H1 (cell line): ENCODE measurements around the gene RASAL1. TPM values are rescaled to one million over a fixed set of nuclear protein-coding genes. Genes with fewer than 3 reads are reported as not detected.

ENCODE experiments used
- CTCF ChIA-PET: fragments of 300-600 bp; sonication (Branson Sonifier 250); formaldehyde crosslinking; loops from one replicate; lab custom pipeline; 2021; ENCODE audit not compliant: partially characterized antibody; lab: Charles Lee
- POLR2A ChIA-PET: fragments of 300-600 bp; sonication (Branson Sonifier 250); formaldehyde crosslinking; loops from one replicate; lab custom pipeline; 2021; ENCODE audit warnings: inconsistent platforms; ENCODE audit not compliant: partially characterized antibody; lab: Charles Lee
- DNase-seq, 2 experiments: peaks; one replicate each; pipeline versions ENCODE4 v3.0.0 to v3.0.0-alpha.2; 2010 to 2022; ENCODE audit warnings: low spot score in 2 of 2, low read depth in 1 of 2, mixed read lengths in 1 of 2
- FAIRE-seq: peaks from 2 replicates; lab custom pipeline; 2011; peaks lifted over from hg19 to GRCh38; lab: Jason Lieb, UNC
- H2AFZ ChIP-seq: 2 replicates; pipeline ENCODE4 v1.8.1; 2012; ENCODE audit warnings: low read length, inconsistent platforms
- H2AK5ac ChIP-seq: 2 replicates; pipeline ENCODE4 v1.6.1; 2013; ENCODE audit warnings: low read depth, low read length
- H2BK120ac ChIP-seq: replicated peaks from 2 replicates; pipeline ENCODE3; 2013; ENCODE audit warnings: low read depth, low read length, inconsistent platforms
- H2BK12ac ChIP-seq: 2 replicates; pipeline ENCODE4 v1.6.1; 2013; ENCODE audit warnings: low read depth, low read length
- H2BK15ac ChIP-seq: 2 replicates; pipeline ENCODE4 v1.6.1; 2013; ENCODE audit warnings: low read length
- H2BK20ac ChIP-seq: 2 replicates; pipeline ENCODE4 v1.6.1; 2013; ENCODE audit warnings: low read length
- H2BK5ac ChIP-seq: 2 replicates; pipeline ENCODE4 v1.6.1; 2013; ENCODE audit warnings: low read depth, low read length
- H3K14ac ChIP-seq: 2 replicates; pipeline ENCODE4 v1.6.1; 2013; ENCODE audit warnings: inconsistent platforms; ENCODE audit not compliant: insufficient read length
- H3K18ac ChIP-seq: 2 replicates; pipeline ENCODE4 v1.6.1; 2013; ENCODE audit warnings: low read length; ENCODE audit errors: extremely low read depth
- H3K23ac ChIP-seq: 2 replicates; pipeline ENCODE4 v1.6.1; 2013; ENCODE audit warnings: inconsistent platforms; ENCODE audit not compliant: insufficient read length
- H3K23me2 ChIP-seq: 2 replicates; pipeline ENCODE4 v1.6.1; 2013; ENCODE audit warnings: low read depth, low read length
- H3K27ac ChIP-seq: 2 replicates; pipeline ENCODE4 v1.6.1; 2011; ENCODE audit warnings: low read depth, low read length, inconsistent platforms
- H3K27me3 ChIP-seq, 4 experiments: replicated peaks in 1 of 4; 1 replicate in 1 of 4; 2 replicates in 3 of 4; pipeline versions ENCODE4 v1.6.1 to v1.8.1; 2011 to 2013; ENCODE audit warnings: low read length in 3 of 4, mild to moderate bottlenecking in 3 of 4, inconsistent platforms in 2 of 4, mixed read lengths in 2 of 4, moderate library complexity in 1 of 4; ENCODE audit not compliant: control insufficient read depth in 3 of 4, insufficient read depth in 3 of 4; ENCODE audit errors: extremely low read depth in 1 of 4
- H3K36me3 ChIP-seq, 4 experiments: 2 replicates each; pipeline versions ENCODE4 v1.6.1 to v1.8.1; 2011 to 2013; ENCODE audit warnings: mild to moderate bottlenecking in 4 of 4, low read length in 3 of 4, moderate library complexity in 2 of 4, control low read depth in 1 of 4, inconsistent platforms in 1 of 4; ENCODE audit not compliant: insufficient read depth in 4 of 4, control insufficient read depth in 2 of 4
- H3K4ac ChIP-seq: replicated peaks from 2 replicates; pipeline ENCODE3; 2013; ENCODE audit warnings: low read length, low read depth, mixed read lengths, inconsistent platforms; ENCODE audit not compliant: insufficient read length
- H3K4me1 ChIP-seq, 4 experiments: replicated peaks in 1 of 4; 1 replicate in 1 of 4; 2 replicates in 3 of 4; pipeline versions ENCODE4 v1.6.1 to v1.8.1; 2011 to 2013; ENCODE audit warnings: low read length in 3 of 4, inconsistent platforms in 2 of 4, mixed read lengths in 1 of 4; ENCODE audit not compliant: insufficient read depth in 4 of 4, control insufficient read depth in 3 of 4
- H3K4me2 ChIP-seq, 2 experiments: 2 replicates each; pipeline versions ENCODE4 v1.6.1 to v1.8.1; 2011 to 2013; ENCODE audit warnings: low read depth in 2 of 2, low read length in 2 of 2, control low read depth in 1 of 2, inconsistent platforms in 1 of 2, mild to moderate bottlenecking in 1 of 2; ENCODE audit not compliant: insufficient read depth in 1 of 2
- H3K4me3 ChIP-seq, 4 experiments: fragments of 200-600, 300-600 bp in 1 of 4; sonication (generic), shearing (Covaris generic), sonication (Bioruptor Twin) in 1 of 4; 2 replicates each; pipeline versions ENCODE4 v1.5.1 to v1.8.1; 2011 to 2016; ENCODE audit warnings: low read length in 4 of 4, low read depth in 3 of 4, control low read depth in 2 of 4, inconsistent platforms in 2 of 4, mild to moderate bottlenecking in 2 of 4, mixed read lengths in 1 of 4, moderate library complexity in 1 of 4; ENCODE audit not compliant: insufficient read depth in 2 of 4; ENCODE audit errors: extremely low read depth in 1 of 4
- H3K56ac ChIP-seq: replicated peaks from 2 replicates; pipeline ENCODE3; 2013; ENCODE audit warnings: low read depth, mild to moderate bottlenecking, mixed read lengths, low read length, inconsistent platforms; ENCODE audit not compliant: insufficient read length
- H3K79me1 ChIP-seq: 2 replicates; pipeline ENCODE4 v1.6.1; 2013; ENCODE audit warnings: low read depth, low read length, control low read depth
- H3K79me2 ChIP-seq, 2 experiments: 2 replicates each; pipeline versions ENCODE4 v1.6.1 to v1.8.1; 2012 to 2013; ENCODE audit warnings: low read length in 2 of 2, mild to moderate bottlenecking in 2 of 2, inconsistent platforms in 1 of 2; ENCODE audit not compliant: insufficient read depth in 2 of 2, control insufficient read depth in 1 of 2
- H3K9ac ChIP-seq, 4 experiments: replicated peaks in 1 of 4; 1 replicate in 1 of 4; 2 replicates in 3 of 4; pipeline versions ENCODE4 v1.6.1 to v1.8.1; 2011 to 2013; ENCODE audit warnings: low read depth in 3 of 4, low read length in 3 of 4, control low read depth in 2 of 4, mild to moderate bottlenecking in 2 of 4, moderate library complexity in 2 of 4, inconsistent platforms in 1 of 4; ENCODE audit errors: extremely low read depth in 1 of 4
- H3K9me3 ChIP-seq, 2 experiments: 2 replicates each; pipeline versions ENCODE4 v1.6.1 to v1.8.1; 2012 to 2013; ENCODE audit warnings: mild to moderate bottlenecking in 2 of 2, moderate library complexity in 2 of 2, control low read depth in 1 of 2, inconsistent platforms in 1 of 2, low read depth in 1 of 2, low read length in 1 of 2, mixed read lengths in 1 of 2; ENCODE audit not compliant: insufficient read depth in 2 of 2
- H4K20me1 ChIP-seq, 2 experiments: replicated peaks in 1 of 2; 2 replicates each; pipeline versions ENCODE3 to v1.8.1; 2011 to 2013; ENCODE audit warnings: inconsistent platforms in 2 of 2, low read length in 2 of 2, mild to moderate bottlenecking in 1 of 2; ENCODE audit not compliant: insufficient read depth in 2 of 2, control insufficient read depth in 1 of 2
- H4K5ac ChIP-seq: 2 replicates; pipeline ENCODE4 v1.6.1; 2013; ENCODE audit warnings: low read length, low read depth, mixed read lengths, inconsistent platforms; ENCODE audit not compliant: insufficient read length
- H4K8ac ChIP-seq: 2 replicates; pipeline ENCODE4 v1.8.0; 2013; ENCODE audit warnings: mild to moderate bottlenecking, moderate library complexity, low read length, inconsistent platforms; ENCODE audit not compliant: insufficient read depth; ENCODE audit errors: extremely low read depth
- H4K91ac ChIP-seq: replicated peaks from 2 replicates; pipeline ENCODE3; 2013; ENCODE audit warnings: low read length, mixed read lengths, inconsistent platforms; ENCODE audit not compliant: insufficient read length
- BACH1 ChIP-seq: IDR thresholded peaks from 2 replicates; pipeline ENCODE4 v1.6.1; 2012; ENCODE audit warnings: low read length, improper control_type of control experiment
- BRCA1 ChIP-seq: IDR thresholded peaks from 2 replicates; pipeline ENCODE4 v1.6.1; 2012; ENCODE audit warnings: low read depth, low read length, improper control_type of control experiment
- EZH2 ChIP-seq: fragments of 200-600 bp; sonication (generic); IDR thresholded peaks from 2 replicates; pipeline ENCODE4 v1.7.1; 2012; ENCODE audit warnings: low read depth, mild to moderate bottlenecking, moderate library complexity, low read length, inconsistent platforms; ENCODE audit not compliant: severe bottlenecking
- JUND ChIP-seq: IDR thresholded peaks from 2 replicates; pipeline ENCODE4 v1.6.1; 2011; ENCODE audit warnings: mild to moderate bottlenecking, improper control_type of control experiment, low read length
- MAX ChIP-seq: IDR thresholded peaks from 2 replicates; pipeline ENCODE4 v1.6.1; 2012; ENCODE audit warnings: inconsistent platforms
- RBBP5 ChIP-seq: IDR thresholded peaks from 2 replicates; pipeline ENCODE4 v1.7.1; 2012; ENCODE audit warnings: low read depth, mild to moderate bottlenecking, inconsistent platforms, low read length, moderate library complexity, borderline replicate concordance
- SIN3A ChIP-seq, 2 experiments: IDR thresholded peaks in 1 of 2; conservative IDR thresholded peaks in 1 of 2; 2 replicates each; pipeline ENCODE4 v1.6.1; 2011 to 2012; ENCODE audit warnings: low read length in 2 of 2, improper control_type of control experiment in 1 of 2, low read depth in 1 of 2, mild to moderate bottlenecking in 1 of 2
- WGBS, 2 experiments: shearing (Covaris generic) in 1 of 2; methylation state at CpG; one replicate each; pipeline versions ENCODE4 v1.1.6 to v1.1.7; 2013 to 2015; ENCODE audit warnings: low lambda C conversion rate in 2 of 2, mixed read lengths in 2 of 2, inconsistent platforms in 1 of 2, low coverage in 1 of 2, missing lambda C conversion rate in 1 of 2; ENCODE audit not compliant: insufficient replicate concordance in 2 of 2, insufficient coverage in 1 of 2, insufficient read length in 1 of 2; ENCODE audit errors: extremely low coverage in 1 of 2, missing lambda C conversion rate in 1 of 2; 5-methylcytosine and 5-hydroxymethylcytosine counted together
- polyA plus RNA-seq, 7 experiments: library from polyadenylated mRNA; depleted of rRNA in 3 of 7; stranded (reverse) in 5 of 7; unstranded in 2 of 7; fragments of >200 nt in 5 of 7; fragments of 200-250 nt in 2 of 7; gene quantifications; 1 replicate in 5 of 7; 2 replicates in 1 of 7; 4 replicates in 1 of 7; pipeline versions ENCODE4 v1.2.1 to v1.2.3, GENCODE V29; 2011 to 2013; ENCODE audit warnings: missing spikeins in 2 of 7, mixed read lengths in 2 of 7
- total RNA-seq: library from RNA; stranded (reverse); fragmentation: NEBNext Ultra II Directional; extraction: Animal tissue kit (Norgen Biotek cat#: 25700); gene quantifications from 2 replicates; pipeline ENCODE4 v1.2.1, GENCODE V29; 2021
- TF ChIP-seq, protein P1 (sequence below): IDR thresholded peaks from 2 replicates; pipeline ENCODE4 v1.6.1; 2012; ENCODE audit warnings: inconsistent platforms

Gene RASAL1
- total and polyA plus RNA-seq, 2 of the 8 experiments (the other 6 are each of a cell fraction or from before 2014, with no cell fraction given): 3.7 to 5.0 TPM

DNA sequence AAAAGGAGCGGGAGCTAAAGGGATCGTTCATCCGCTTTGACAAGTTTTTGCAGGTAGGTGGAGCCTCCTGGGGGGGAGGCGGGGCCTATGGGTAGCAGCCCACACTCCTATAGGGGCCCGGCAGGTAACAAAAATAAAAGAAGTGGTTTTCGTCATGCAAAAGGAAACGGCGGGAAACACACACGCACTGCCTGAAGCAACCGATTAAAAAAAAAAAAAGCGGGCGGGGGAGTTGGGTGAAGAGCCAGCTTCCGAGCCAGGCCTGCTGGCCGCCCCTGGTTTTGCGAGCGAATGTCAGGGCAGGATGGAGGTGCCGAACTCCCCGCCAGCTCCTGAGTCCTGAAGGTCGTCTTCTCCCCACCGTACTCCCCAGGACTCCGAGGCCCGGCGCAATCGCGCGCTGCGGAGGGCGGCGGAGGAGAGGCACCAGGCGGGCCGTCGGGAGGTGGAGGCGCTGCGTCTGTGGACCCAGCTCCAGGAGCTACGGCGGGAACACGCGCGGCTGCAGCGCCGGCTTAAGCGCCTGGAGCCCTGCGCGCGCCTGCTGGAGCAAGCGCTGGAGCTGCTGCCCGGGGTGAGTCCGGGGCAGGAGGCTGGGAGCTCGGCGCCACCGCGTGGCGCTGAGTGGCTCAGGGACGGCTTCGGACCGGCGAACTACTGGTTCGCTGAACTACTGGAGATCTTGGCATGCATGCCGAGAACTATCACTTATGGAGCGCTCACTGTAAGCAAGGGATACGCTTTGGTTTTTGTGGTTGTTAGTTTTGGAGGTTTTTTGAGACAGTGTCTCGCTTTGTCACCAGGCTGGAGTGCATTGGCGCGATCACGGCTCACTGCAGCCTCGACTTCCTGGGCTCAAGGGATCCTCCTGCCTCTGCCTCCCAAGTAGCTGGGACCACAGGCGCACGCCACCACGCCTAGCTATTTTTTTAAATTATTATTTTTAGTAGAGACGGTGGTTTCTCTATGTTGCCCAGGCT, 17.6 kb upstream of the RASAL1 start:
- no peak overlapping the region for H3K14ac ChIP-seq
- peak overlapping the region in 1 of 4 experiments; percentile 62; a peak in 3 of 7 replicates for H3K9ac ChIP-seq
- H3K27me3 ChIP-seq: peaks cover 1 to 34% (median 26%) of the 10 kb centered on the region in 4 experiments
- H2BK12ac ChIP-seq: peak overlapping the region; percentile 84; the same call in 1 of the 2 replicates
- H3K4me1 ChIP-seq: peaks cover 7 to 23% (median 19%) of the 10 kb centered on the region in 4 experiments
- 13% methylated on average over 69 of the region's 70 CpGs; no CpG with 5 or more reads in 1 of the 2 experiments for WGBS, 2 experiments
- no peak for FAIRE-seq
- ChIA-PET CTCF (interaction anchor here (0.6 to 7.9 kb wide), 34 partner anchors 8 to 936 kb away, joined by 3 to 51 read pairs (median 4); partner anchors contain the start of gene RASAL1), POLR2A (interaction anchor here (1.0 to 3.8 kb wide), 9 partner anchors 8 to 96 kb away, joined by 3 to 35 read pairs (median 4); partner anchors contain the start of genes DDX54, DTX1, RASAL1 and RITA1)
- H2BK120ac ChIP-seq: no peak overlapping the region
- peak overlapping the region; percentile 25 for H4K5ac ChIP-seq
- H3K79me2 ChIP-seq: no peaks in the 10 kb centered on the region
- H2BK5ac ChIP-seq: peak overlapping the region; percentile 52; the same call in 1 of the 2 replicates
- H3K4ac ChIP-seq: no peak overlapping the region
- H4K20me1 ChIP-seq: peaks cover 2 to 3% of the 10 kb centered on the region in 2 experiments
- no peak overlapping the region for H3K27ac ChIP-seq
- DNase-seq: peak; percentile 51 to 86
- no peaks in the 10 kb centered on the region for H3K9me3 ChIP-seq
- H3K4me2 ChIP-seq: peak overlapping the region; percentile 64 to 70
- H3K23ac ChIP-seq: no peak overlapping the region
- peaks cover under 1 to 5% (median 3%) of the 10 kb centered on the region in 4 experiments; a peak in 5 of 8 replicates for H3K36me3 ChIP-seq
- peak overlapping the region; percentile 37 for H4K91ac ChIP-seq
- peaks cover 11% of the 10 kb centered on the region; the same call in 1 of the 2 replicates for H3K23me2 ChIP-seq
- H3K79me1 ChIP-seq: no peaks in the 10 kb centered on the region; the same call in 1 of the 2 replicates
- peak overlapping the region; percentile 27; the same call in 1 of the 2 replicates for H2AFZ ChIP-seq
- H4K8ac ChIP-seq: peak overlapping the region; percentile 90
- H2BK20ac ChIP-seq: no peak overlapping the region
- H3K18ac ChIP-seq: peak overlapping the region; percentile 63; the same call in 1 of the 2 replicates
- H3K56ac ChIP-seq: no peak overlapping the region
- peak overlapping the region; percentile 29 to 59 (median 50) for H3K4me3 ChIP-seq
- H2AK5ac ChIP-seq: no peak overlapping the region
- peak overlapping the region; percentile 81; the same call in 1 of the 2 replicates for H2BK15ac ChIP-seq
- TF ChIP-seq EZH2 (no peak), BACH1 (peak; percentile 52; the same call in 1 of the 2 replicates), MAX (peak; percentile 86), RBBP5 (peak; percentile 85; the same call in 1 of the 2 replicates), BRCA1 (no peak), SIN3A (conservative IDR thresholded peaks at IDR 0.05 in 1 of 2, IDR thresholded peaks at IDR 0.05 in 1 of 2; ENCODE audit: low read depth in 1 of 2, low read length in 2 of 2) (0 out of 4 replicates have a peak, but pooled peaks of 1 of the 2 experiments have one; percentile 42), JUND (no peak)
- TF ChIP-seq, protein P1, sequence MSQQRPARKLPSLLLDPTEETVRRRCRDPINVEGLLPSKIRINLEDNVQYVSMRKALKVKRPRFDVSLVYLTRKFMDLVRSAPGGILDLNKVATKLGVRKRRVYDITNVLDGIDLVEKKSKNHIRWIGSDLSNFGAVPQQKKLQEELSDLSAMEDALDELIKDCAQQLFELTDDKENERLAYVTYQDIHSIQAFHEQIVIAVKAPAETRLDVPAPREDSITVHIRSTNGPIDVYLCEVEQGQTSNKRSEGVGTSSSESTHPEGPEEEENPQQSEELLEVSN: peak; percentile 83
